Gastroesophageal sphincter (tissue), 3 donors: Measurements from ENCODE around the gene UBR3.

Experiments
- CTCF ChIP-seq, 4 experiments: fragments of 200-600 bp in 2 of 4; fragments of 450-650 bp in 2 of 4; sonication (generic) in 1 of 4; IDR thresholded peaks; one replicate each; pipeline ENCODE4 v1.5.1; 2017 to 2019; ENCODE audit warnings: antibody characterized with exemption in 4 of 4, mild to moderate bottlenecking in 2 of 4, moderate library complexity in 2 of 4
- EP300 ChIP-seq: sonication (generic); formaldehyde crosslinking; IDR thresholded peaks from one replicate; pipeline ENCODE4 v1.6.1; 2017; ENCODE audit warnings: antibody characterized with exemption, mild to moderate bottlenecking
- POLR2A ChIP-seq, 2 donors: fragments of 450-650 bp; IDR thresholded peaks; one replicate each; pipeline ENCODE4 v1.6.1; 2017; ENCODE audit warnings: antibody characterized with exemption in 2 of 2, mild to moderate bottlenecking in 2 of 2, moderate library complexity in 1 of 2
- POLR2AphosphoS5 ChIP-seq: sonication (generic); formaldehyde crosslinking; IDR thresholded peaks from one replicate; pipeline ENCODE4 v1.6.1; 2017; ENCODE audit warnings: antibody characterized with exemption

- TF ChIP-seq CTCF (IDR thresholded peaks at IDR 0.05): no peak
- TF ChIP-seq POLR2AphosphoS5: no peak
- no peak for TF ChIP-seq EP300
- TF ChIP-seq POLR2A (IDR thresholded peaks at IDR 0.05): no peak
These were observed 207.3 kb downstream of the UBR3 start for GRCh38 chr2:170034596-170034995.
